HG03575 (cell line): ENCODE data around the gene MED29.
A peak's percentile ranks its signal among the peaks of the same experiment; 100 is the strongest.

ENCODE experiments used
- ATAC-seq: cut with Tn5 transposase; IDR thresholded peaks from one replicate; pipeline ENCODE4 v1.9.1; 2021; ENCODE audit not compliant: unreplicated experiment, insufficient number of reproducible peaks, low FRiP score; ENCODE audit errors: extremely low read depth

The MED29 gene, protein sequence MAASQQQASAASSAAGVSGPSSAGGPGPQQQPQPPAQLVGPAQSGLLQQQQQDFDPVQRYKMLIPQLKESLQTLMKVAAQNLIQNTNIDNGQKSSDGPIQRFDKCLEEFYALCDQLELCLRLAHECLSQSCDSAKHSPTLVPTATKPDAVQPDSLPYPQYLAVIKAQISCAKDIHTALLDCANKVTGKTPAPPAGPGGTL

GRCh38 chr19:39390751-39391437, at the start of gene MED29, which contains the start of gene PAF1:
TSS of gene MED29 (plus strand) at chr19:39391378. CDS start at chr19:39391423, 45 bp downstream.
TSS of gene PAF1 (minus strand) at chr19:39391106. CDS start at chr19:39390864, 242 bp downstream.
- peak; percentile 80 for ATAC-seq

- peak; percentile 67 for ATAC-seq
Measured at GRCh38 chr19:39341719-39342604, 49.2 kb upstream of the MED29 start, which contains the start of gene SAMD4B. TSS of gene SAMD4B (plus strand) at chr19:39342421. CDS start at chr19:39356894, 14,473 bp downstream.

- ATAC-seq, result no peak
Measured at GRCh38 chr19:39342647-39343305, 48.4 kb upstream of the MED29 start.

DNA sequence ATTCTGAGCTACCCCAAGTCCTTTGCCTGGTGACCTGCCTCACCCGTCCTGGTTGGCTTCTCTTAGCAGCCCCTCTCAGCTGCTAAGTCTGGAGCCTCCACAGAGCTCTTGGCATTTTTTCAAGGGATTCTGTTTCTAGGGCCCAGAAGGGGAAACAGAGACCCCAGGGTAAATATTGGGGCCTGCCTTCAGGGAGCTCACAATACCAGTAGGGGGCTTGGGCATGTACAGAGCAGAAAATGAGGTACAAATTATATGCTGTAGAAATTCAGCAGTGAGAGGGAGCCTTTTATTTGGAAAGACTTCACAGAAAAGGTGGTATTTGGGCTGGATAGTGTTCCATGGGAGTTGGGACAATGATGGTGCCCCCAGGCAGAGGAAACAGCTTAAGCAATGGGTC, 45.2 kb upstream of the MED29 start:
- no peak for ATAC-seq

DNA sequence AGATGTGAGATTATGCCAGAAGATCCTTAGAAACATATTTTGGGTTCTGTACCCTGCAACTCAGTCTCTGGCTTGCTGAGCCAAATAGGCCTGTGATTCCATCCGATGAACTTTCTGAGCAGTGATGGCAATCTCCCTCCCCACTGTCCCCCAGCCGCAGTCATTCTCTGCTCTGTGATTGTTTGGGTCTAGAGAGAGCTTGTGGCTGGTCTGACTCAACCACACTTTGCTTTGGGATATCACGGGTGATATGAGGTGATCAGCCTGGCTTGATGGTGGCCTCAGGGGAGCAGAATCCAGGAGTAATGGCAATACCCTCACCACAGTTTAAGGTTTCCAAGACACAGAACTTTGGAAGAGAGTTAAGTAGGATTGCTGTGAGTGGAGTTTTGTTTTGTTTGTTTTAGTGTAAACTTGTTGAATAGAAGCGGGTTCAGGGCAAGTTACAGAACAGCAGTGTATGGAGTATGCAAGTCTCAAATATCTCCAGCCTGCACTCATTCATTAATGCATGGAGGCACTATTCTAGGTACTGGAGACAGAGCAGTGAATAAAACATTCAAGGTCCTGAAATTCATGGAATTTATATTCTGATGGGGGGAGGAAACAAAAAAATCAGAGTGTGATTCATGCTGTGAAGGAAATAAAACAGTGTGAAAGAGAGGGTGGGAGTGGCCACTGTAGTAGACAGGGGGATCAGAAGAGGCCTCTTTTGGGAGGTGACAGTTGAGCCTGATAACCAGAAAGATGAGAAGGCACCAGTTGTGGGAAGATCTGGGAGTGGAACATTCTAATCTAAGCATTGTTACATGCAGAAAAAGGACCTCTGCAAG, 43.6 kb upstream of the MED29 start:
- ATAC-seq, result no peak

- ATAC-seq, result no peak
Measured at GRCh38 chr19:39349326-39349725, 41.9 kb upstream of the MED29 start.

- no peak for ATAC-seq
Measured at GRCh38 chr19:39350156-39350555, 41.0 kb upstream of the MED29 start.

DNA sequence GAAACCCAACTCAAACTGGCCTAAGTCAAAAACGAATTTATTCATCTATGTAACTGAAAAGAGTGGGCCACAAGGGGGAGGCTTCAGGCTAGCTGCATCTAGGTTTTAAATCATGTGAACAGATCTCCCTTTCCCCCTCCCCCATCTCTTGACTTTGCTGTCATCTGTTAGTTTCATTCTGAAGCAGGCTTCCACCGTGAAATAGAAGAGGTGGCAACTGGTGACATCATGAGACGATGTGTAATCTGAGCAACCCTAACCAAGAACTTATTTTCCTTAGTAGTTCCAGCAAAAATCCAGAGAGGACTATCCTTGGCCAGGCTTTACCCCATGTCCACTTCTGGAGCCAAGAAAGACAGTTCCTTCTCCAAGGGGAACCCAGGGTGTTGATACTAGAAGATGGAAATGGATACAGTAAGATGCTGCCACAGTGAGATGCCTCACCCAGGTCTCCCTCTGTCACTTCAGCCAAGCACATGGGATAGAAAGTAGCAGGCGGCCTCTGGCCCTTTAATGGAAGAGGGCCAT, 39.6 kb upstream of the MED29 start:
- ATAC-seq, result no peak

- ATAC-seq, result no peak
Measured at GRCh38 chr19:39352381-39353255, 38.6 kb upstream of the MED29 start.

DNA sequence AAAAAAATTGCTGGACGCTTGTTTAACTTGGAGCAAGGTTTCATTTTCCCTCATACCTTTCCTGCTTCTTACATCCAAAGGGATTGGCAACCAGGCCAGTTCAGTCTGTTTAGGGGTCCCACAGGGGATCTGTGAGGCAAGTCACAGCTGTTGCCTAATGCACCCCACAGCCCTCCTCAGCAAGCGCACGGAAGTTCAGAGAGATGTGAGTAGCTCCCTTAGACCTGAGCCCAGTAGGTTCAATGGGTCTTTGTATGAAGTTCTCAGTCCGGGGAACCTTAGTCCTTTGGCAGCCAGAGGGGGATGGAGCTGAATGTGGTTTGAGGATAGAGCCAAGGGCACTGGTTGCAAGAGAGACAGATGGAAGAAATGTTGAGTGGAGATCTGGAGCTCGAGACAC, 35.9 kb upstream of the MED29 start:
- ATAC-seq, result no peak

GRCh38 chr19:39356073-39356472, 35.1 kb upstream of the MED29 start:
- no peak for ATAC-seq

DNA sequence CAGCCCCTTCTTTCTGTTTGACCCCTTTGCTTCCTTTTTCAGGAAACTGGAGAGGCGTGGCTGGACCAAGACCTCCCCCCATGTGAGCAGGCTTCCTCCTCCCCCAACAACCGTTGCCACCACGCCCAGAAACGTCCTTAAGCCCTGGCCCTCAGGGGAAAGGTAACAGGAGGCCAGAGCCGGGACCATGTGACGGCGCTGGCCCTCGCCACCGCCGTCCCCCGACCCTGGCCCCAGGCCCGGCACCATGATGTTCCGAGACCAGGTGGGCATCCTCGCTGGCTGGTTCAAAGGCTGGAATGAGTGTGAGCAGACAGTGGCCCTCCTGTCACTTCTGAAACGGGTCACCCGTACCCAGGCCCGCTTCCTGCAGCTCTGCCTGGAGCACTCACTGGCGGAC, 34.5 kb upstream of the MED29 start:
- no peak for ATAC-seq

GRCh38 chr19:39359026-39359425, 32.2 kb upstream of the MED29 start:
- ATAC-seq, result no peak

DNA sequence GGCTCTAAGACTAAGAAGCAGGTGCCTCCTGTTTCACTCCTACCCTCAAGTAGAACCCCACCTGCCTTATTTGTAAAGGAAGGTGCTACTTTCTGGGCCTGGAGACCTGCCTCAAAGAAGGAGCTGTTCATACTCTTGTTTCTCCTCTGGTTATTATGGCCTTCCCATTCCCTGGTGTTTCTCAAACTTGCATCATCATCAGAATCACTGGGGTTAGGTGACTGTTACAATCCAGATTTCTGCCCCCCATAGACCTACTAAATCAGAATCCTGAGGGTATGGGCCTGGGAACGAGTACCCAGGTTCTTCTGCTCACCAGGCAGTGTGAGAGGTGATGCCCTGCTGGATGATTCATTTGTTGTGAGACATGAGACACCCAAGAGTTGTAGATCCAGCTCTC, 30.6 kb upstream of the MED29 start:
- ATAC-seq, result no peak

DNA sequence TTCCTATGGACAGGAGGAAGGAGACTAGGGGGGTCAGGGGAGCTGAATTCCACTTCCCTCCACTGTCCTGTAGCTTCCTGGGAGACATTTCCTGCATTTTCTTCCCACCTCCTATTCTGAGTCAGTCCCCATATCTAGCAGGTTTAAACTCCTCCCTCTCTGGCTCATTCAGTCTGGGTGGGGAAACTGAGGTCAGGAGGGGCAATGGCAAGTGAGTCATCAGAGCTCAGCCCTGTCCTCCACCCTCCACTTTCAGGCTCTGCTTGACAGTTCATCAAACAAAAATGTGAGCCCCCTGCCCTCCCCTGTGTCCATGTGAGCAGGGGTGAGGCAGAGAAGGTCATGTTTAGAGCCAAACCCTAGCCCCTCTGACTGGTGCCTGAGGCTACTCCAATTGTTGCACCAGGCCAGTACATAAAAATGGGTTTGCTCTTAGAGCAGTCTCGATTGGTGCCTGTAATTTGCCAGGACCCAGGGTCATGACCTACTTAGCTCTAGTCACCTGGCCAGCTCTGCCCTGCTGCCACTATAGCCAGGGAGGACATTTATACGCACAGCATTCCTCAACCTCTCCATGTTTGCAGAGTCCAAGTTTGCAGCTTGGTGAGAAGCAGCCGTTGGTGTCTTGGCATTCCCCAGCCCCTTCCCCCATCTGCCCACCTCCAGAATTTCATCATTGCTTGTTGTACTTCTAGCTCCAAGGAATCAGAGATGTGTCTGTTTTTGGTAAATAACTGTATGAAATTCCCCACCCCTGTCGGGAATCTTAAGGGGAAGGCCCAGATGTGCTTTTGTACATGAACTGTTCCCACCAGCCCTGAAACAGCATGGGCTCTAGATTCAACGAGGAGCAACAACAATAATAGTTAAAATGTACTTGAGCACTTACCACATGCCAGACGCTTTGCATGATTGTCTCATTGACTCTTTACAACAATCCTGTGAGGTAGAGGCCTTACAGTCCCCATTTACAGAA, 28.2 kb upstream of the MED29 start:
- no peak for ATAC-seq

- no peak for ATAC-seq
Measured at GRCh38 chr19:39363901-39364457, 27.2 kb upstream of the MED29 start.
